WTC11 (cell line): Measurements from ENCODE around the gene LSR. TPM values are rescaled to one million over a fixed set of nuclear protein-coding genes. Genes with fewer than 3 reads are reported as not detected.
A peak's percentile ranks its signal among the peaks of the same experiment; 100 is the strongest.
"Not testable (repeated sequence)": the region's sequence is repeated elsewhere in the genome, so short reads cannot be mapped to it uniquely, and the experiment has no call there.

Source experiments
- ATAC-seq: fragments of 200-7000 bp; cut with Tn5 transposase; 2 replicates; pipeline ENCODE4 v1.10.0; 2021; ENCODE audit warnings: mild to moderate bottlenecking, moderate library complexity
- CTCF ChIA-PET: fragments of 300-600 bp; sonication (Branson Sonifier 250); formaldehyde crosslinking; loops from one replicate; lab custom pipeline; 2021; ENCODE audit warnings: antibody characterized with exemption; lab: Charles Lee
- POLR2A ChIA-PET: fragments of 350-600 bp; sonication (Branson Sonifier 250); formaldehyde crosslinking; loops from one replicate; lab custom pipeline; 2021; ENCODE audit warnings: antibody characterized with exemption; lab: Charles Lee
- DNase-seq: peaks from one replicate; pipeline ENCODE4 v3.0.0; 2021; ENCODE audit warnings: low spot score
- H3K27ac Mint-ChIP-seq: 2 replicates; pipeline ENCODE4 v1.8.0; 2021; ENCODE audit warnings: mixed read lengths
- H3K27me3 Mint-ChIP-seq: 2 replicates; pipeline ENCODE4 v1.8.0; 2021; ENCODE audit warnings: low read depth, mild to moderate bottlenecking, moderate library complexity, mixed read lengths
- H3K36me3 Mint-ChIP-seq: 2 replicates; pipeline ENCODE4 v1.8.0; 2021; ENCODE audit warnings: mixed read lengths
- H3K4me1 Mint-ChIP-seq: 2 replicates; pipeline ENCODE4 v1.8.0; 2022; ENCODE audit warnings: mixed read lengths
- H3K4me3 Mint-ChIP-seq: 2 replicates; pipeline ENCODE4 v1.8.0; 2021; ENCODE audit warnings: mild to moderate bottlenecking, moderate library complexity, mixed read lengths
- H3K9me3 Mint-ChIP-seq: 2 replicates; pipeline ENCODE4 v1.8.0; 2021; ENCODE audit warnings: mixed read lengths
- CBFB ChIP-seq: sonication (generic); formaldehyde crosslinking; IDR thresholded peaks from 2 replicates; pipeline ENCODE4 v1.8.1; 2022; ENCODE audit warnings: mild to moderate bottlenecking, low read depth, missing genetic modification reagents
- EMX1 ChIP-seq: fragments of 250-450 bp; sonication (Bioruptor Pico); IDR thresholded peaks from 2 replicates; pipeline ENCODE4 v1.8.0; 2021; ENCODE audit warnings: mild to moderate bottlenecking
- JUN ChIP-seq: sonication (generic); formaldehyde crosslinking; IDR thresholded peaks from 2 replicates; pipeline ENCODE4 v1.8.0; 2023; ENCODE audit warnings: mild to moderate bottlenecking, missing genetic modification reagents
- MXD4 ChIP-seq: fragments of 250-450 bp; sonication (Bioruptor Pico); IDR thresholded peaks from 2 replicates; pipeline ENCODE4 v1.8.0; 2021; ENCODE audit warnings: mild to moderate bottlenecking, moderate library complexity, borderline replicate concordance
- OVOL2 ChIP-seq: fragments of 250-450 bp; sonication (Bioruptor Pico); IDR thresholded peaks from 2 replicates; pipeline ENCODE4 v1.9.0; 2021; ENCODE audit warnings: mild to moderate bottlenecking, borderline replicate concordance
- RORB ChIP-seq: fragments of 250-450 bp; sonication (Bioruptor Pico); IDR thresholded peaks from 2 replicates; pipeline ENCODE4 v1.9.0; 2021; ENCODE audit warnings: mild to moderate bottlenecking
- SP1 ChIP-seq: sonication (generic); formaldehyde crosslinking; conservative IDR thresholded peaks from 2 replicates; pipeline ENCODE4 v1.8.1; 2022; ENCODE audit warnings: missing genetic modification reagents
- TCF7 ChIP-seq: sonication (generic); formaldehyde crosslinking; IDR thresholded peaks from 2 replicates; pipeline ENCODE4 v1.8.0; 2022; ENCODE audit warnings: mild to moderate bottlenecking, low read depth, missing genetic modification reagents, moderate library complexity
- ZNF121 ChIP-seq: sonication (generic); formaldehyde crosslinking; IDR thresholded peaks from 2 replicates; pipeline ENCODE4 v1.8.0; 2023; ENCODE audit warnings: missing genetic modification reagents
- total RNA-seq: library from RNA; stranded (reverse); gene quantifications from 3 replicates; pipeline ENCODE4 v1.2.3, GENCODE V29; 2021
- TF ChIP-seq, protein P1 (sequence below): sonication (generic); formaldehyde crosslinking; IDR thresholded peaks from 2 replicates; pipeline ENCODE4 v1.8.0; 2023; ENCODE audit warnings: missing genetic modification reagents, mild to moderate bottlenecking, borderline replicate concordance
- TF ChIP-seq, protein P2 (sequence below): sonication (generic); formaldehyde crosslinking; IDR thresholded peaks from 2 replicates; pipeline ENCODE4 v1.8.0; 2022; ENCODE audit warnings: missing genetic modification reagents
- TF ChIP-seq, protein P3 (sequence below): fragments of 250-450 bp; sonication (Bioruptor Pico); IDR thresholded peaks from 2 replicates; pipeline ENCODE4 v1.9.0; 2021; ENCODE audit warnings: moderate library complexity, mild to moderate bottlenecking, inconsistent platforms, borderline replicate concordance
- TF ChIP-seq, protein P4 (sequence below): sonication (generic); formaldehyde crosslinking; IDR thresholded peaks from 2 replicates; pipeline ENCODE4 v1.8.1; 2023; ENCODE audit warnings: mild to moderate bottlenecking, missing genetic modification reagents

The LSR gene
- total RNA-seq, 1 experiment from 2014 or later = 130 TPM

DNA sequence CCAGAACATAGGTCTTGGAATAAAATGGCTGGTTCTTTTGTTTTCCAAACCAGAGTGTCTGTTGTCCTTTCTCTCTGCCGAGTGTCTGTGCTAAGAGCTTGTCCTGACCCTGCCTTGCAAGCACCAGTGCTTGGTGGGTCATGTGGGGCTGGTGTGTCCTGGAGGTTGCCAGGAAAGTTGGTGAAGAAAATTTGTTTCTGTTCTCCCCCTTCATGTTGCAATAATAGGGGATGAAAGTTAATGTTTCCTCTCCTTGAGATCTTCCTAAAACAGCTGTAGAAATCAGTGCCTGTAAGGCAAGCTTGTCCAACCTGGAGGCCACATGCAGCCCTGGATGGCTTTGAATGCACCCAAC lies 36.3 kb downstream of the LSR start (continued):
- TF ChIP-seq, protein P1, sequence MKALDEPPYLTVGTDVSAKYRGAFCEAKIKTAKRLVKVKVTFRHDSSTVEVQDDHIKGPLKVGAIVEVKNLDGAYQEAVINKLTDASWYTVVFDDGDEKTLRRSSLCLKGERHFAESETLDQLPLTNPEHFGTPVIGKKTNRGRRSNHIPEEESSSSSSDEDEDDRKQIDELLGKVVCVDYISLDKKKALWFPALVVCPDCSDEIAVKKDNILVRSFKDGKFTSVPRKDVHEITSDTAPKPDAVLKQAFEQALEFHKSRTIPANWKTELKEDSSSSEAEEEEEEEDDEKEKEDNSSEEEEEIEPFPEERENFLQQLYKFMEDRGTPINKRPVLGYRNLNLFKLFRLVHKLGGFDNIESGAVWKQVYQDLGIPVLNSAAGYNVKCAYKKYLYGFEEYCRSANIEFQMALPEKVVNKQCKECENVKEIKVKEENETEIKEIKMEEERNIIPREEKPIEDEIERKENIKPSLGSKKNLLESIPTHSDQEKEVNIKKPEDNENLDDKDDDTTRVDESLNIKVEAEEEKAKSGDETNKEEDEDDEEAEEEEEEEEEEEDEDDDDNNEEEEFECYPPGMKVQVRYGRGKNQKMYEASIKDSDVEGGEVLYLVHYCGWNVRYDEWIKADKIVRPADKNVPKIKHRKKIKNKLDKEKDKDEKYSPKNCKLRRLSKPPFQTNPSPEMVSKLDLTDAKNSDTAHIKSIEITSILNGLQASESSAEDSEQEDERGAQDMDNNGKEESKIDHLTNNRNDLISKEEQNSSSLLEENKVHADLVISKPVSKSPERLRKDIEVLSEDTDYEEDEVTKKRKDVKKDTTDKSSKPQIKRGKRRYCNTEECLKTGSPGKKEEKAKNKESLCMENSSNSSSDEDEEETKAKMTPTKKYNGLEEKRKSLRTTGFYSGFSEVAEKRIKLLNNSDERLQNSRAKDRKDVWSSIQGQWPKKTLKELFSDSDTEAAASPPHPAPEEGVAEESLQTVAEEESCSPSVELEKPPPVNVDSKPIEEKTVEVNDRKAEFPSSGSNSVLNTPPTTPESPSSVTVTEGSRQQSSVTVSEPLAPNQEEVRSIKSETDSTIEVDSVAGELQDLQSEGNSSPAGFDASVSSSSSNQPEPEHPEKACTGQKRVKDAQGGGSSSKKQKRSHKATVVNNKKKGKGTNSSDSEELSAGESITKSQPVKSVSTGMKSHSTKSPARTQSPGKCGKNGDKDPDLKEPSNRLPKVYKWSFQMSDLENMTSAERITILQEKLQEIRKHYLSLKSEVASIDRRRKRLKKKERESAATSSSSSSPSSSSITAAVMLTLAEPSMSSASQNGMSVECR = no peak
- TF ChIP-seq JUN (CRISPR knock-in tag) = no peak
- no peak for TF ChIP-seq TCF7 (CRISPR knock-in tag)
- TF ChIP-seq CBFB = no peak

DNA sequence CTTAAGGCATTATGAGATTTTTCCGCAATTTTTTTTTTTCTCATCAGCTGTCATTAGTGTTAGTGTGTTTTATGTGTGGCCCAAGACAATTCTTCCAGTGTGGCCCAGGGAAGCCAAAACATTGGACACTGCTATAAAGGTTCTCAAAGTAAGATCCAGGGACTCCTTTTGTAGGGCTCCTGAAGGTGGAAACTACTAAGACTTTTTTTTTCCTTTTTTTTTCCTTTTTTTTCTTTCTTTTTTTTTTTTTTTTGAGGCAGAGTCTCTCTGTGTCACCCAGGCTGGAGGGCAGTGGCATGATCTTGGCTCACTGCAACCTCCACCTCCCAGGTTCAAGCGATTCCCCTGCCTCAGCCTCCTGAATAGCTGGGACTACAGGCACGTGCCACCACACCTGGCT lies 36.7 kb downstream of the LSR start:
- POLR2A ChIA-PET, H3K4me3 Mint-ChIP-seq, ATAC-seq, H3K9me3 Mint-ChIP-seq, H3K27me3 Mint-ChIP-seq, DNase-seq, H3K36me3 Mint-ChIP-seq: not testable (repeated sequence)
- CTCF ChIA-PET = interaction anchor here (0.6 to 2.0 kb wide), 7 partner anchors 10 to 225 kb away, joined by 3 to 7 read pairs (median 5); partner anchors contain the start of gene USF2
- Mint-ChIP-seq H3K27ac (peak overlapping the region; percentile 34; the same call in 1 of the 2 replicates), H3K4me1 (peaks cover 12% of the 10 kb centered on the region)

DNA sequence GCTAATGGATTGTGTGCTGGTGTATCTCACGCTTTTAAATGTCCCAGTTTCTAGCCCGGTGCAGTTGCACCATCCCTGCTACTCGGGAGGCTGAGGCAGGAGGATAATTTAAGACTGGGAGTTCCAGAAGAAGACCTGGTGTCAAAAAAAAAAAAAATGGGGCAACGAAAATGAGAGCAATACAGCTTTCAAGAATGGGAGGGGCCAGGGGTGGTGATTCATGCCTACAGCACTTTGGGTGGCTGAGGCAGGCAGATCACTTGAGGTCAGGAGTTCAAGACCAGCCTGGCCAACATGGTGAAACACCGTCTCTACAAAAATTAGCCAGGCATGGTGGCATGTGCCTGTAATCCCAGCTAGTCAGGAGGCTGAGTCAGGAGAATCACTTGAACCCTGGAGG lies 37.3 kb downstream of the LSR start:
- H3K27me3 Mint-ChIP-seq, H3K36me3 Mint-ChIP-seq, ATAC-seq, H3K27ac Mint-ChIP-seq, POLR2A ChIA-PET, H3K4me3 Mint-ChIP-seq, DNase-seq, H3K9me3 Mint-ChIP-seq: not testable (repeated sequence)
- H3K4me1 Mint-ChIP-seq = peaks cover 13% of the 10 kb centered on the region
- CTCF ChIA-PET = interaction anchor here (0.7 to 1.6 kb wide), 4 partner anchors 15 to 209 kb away, joined by 3 to 6 read pairs (median 4); no protein-coding TSS in a partner anchor

DNA sequence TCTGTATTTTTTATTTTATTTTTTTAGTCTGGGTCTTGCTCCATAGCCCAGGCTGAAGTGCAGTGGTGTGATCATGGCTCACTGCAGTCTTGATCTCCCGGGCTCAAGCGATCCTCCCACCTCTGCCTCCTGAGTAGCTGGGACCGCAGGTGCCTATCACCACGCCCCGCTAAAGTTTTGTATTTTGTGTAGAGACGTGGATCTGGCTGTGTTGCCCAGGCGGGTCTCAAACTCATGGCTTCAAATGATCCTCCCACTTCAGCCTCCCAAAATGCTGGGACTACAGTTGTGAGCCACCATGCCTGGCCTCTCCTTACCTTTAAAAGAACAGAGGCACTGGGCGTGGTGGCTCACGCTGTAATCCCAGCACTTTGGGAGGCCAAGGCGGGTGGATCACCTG lies 38.9 kb downstream of the LSR start:
- ATAC-seq (no peak), DNase-seq (no peak)
- Mint-ChIP-seq H3K4me3 (no peak overlapping the region), H3K36me3 (no peaks in the 10 kb centered on the region), H3K9me3 (no peaks in the 10 kb centered on the region), H3K27ac (no peak overlapping the region), H3K27me3 (no peaks in the 10 kb centered on the region; the same call in none of the 2 replicates), H3K4me1 (peaks cover 13% of the 10 kb centered on the region)
- POLR2A ChIA-PET = no interaction called here
- CTCF ChIA-PET = no interaction called here
- TF ChIP-seq, protein P2, sequence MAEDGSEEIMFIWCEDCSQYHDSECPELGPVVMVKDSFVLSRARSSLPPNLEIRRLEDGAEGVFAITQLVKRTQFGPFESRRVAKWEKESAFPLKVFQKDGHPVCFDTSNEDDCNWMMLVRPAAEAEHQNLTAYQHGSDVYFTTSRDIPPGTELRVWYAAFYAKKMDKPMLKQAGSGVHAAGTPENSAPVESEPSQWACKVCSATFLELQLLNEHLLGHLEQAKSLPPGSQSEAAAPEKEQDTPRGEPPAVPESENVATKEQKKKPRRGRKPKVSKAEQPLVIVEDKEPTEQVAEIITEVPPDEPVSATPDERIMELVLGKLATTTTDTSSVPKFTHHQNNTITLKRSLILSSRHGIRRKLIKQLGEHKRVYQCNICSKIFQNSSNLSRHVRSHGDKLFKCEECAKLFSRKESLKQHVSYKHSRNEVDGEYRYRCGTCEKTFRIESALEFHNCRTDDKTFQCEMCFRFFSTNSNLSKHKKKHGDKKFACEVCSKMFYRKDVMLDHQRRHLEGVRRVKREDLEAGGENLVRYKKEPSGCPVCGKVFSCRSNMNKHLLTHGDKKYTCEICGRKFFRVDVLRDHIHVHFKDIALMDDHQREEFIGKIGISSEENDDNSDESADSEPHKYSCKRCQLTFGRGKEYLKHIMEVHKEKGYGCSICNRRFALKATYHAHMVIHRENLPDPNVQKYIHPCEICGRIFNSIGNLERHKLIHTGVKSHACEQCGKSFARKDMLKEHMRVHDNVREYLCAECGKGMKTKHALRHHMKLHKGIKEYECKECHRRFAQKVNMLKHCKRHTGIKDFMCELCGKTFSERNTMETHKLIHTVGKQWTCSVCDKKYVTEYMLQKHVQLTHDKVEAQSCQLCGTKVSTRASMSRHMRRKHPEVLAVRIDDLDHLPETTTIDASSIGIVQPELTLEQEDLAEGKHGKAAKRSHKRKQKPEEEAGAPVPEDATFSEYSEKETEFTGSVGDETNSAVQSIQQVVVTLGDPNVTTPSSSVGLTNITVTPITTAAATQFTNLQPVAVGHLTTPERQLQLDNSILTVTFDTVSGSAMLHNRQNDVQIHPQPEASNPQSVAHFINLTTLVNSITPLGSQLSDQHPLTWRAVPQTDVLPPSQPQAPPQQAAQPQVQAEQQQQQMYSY = no peak
- TF ChIP-seq ZNF121 (CRISPR knock-in tag) = 0 out of 2 replicates have a peak, but pooled peaks have one; percentile 56
- TF ChIP-seq, protein P3, sequence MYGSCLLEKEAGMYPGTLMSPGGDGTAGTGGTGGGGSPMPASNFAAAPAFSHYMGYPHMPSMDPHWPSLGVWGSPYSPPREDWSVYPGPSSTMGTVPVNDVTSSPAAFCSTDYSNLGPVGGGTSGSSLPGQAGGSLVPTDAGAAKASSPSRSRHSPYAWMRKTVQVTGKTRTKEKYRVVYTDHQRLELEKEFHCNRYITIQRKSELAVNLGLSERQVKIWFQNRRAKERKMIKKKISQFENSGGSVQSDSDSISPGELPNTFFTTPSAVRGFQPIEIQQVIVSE = no peak

DNA sequence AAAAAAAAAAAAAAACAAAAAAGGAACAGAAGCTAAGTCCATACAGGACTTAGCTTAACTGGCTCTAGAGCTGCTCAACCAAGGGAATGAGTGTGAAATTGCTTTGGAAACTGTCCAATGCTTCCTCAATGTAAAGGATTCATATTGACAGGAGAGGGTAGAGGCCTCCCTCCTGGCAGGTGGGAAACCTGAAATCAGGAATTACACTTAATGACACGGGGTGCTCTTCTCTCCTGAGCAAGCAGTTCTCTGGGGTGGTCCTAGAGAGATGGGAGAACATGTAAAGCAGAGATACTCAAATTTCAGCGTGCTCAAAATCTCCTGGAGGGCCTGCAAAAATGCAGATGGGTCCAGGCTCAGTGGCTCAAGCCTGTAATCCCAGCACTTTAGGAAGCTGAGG lies 39.5 kb downstream of the LSR start:
- CTCF ChIA-PET = no interaction called here
- no peaks in the 10 kb centered on the region; the same call in none of the 2 replicates for H3K27me3 Mint-ChIP-seq
- no peak overlapping the region for H3K27ac Mint-ChIP-seq
- H3K36me3 Mint-ChIP-seq = no peaks in the 10 kb centered on the region
- DNase-seq (no peak), ATAC-seq (no peak)
- H3K9me3 Mint-ChIP-seq = no peaks in the 10 kb centered on the region
- POLR2A ChIA-PET = no interaction called here
- no peak overlapping the region for H3K4me3 Mint-ChIP-seq
- H3K4me1 Mint-ChIP-seq = peaks cover 17% of the 10 kb centered on the region
- TF ChIP-seq SP1 (CRISPR knock-in tag) (no peak), OVOL2 (CRISPR knock-in tag) (no peak), MXD4 (CRISPR knock-in tag) (no peak), EMX1 (no peak), RORB (CRISPR knock-in tag) (no peak)
- TF ChIP-seq, protein P1 = no peak
- TF ChIP-seq, protein P4, sequence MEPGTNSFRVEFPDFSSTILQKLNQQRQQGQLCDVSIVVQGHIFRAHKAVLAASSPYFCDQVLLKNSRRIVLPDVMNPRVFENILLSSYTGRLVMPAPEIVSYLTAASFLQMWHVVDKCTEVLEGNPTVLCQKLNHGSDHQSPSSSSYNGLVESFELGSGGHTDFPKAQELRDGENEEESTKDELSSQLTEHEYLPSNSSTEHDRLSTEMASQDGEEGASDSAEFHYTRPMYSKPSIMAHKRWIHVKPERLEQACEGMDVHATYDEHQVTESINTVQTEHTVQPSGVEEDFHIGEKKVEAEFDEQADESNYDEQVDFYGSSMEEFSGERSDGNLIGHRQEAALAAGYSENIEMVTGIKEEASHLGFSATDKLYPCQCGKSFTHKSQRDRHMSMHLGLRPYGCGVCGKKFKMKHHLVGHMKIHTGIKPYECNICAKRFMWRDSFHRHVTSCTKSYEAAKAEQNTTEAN (CRISPR knock-in tag) = no peak
